Upper lobe of left lung (tissue), 4 donors: ENCODE results near the gene FOXE1.

ENCODE experiments used
- EP300 ChIP-seq, 4 donors: sonication (generic); formaldehyde crosslinking; IDR thresholded peaks; one replicate each; pipeline ENCODE4 v1.5.1; 2017; ENCODE audit warnings: antibody characterized with exemption in 4 of 4, control low read depth in 2 of 4
- POLR2AphosphoS5 ChIP-seq, 2 donors: sonication (generic); formaldehyde crosslinking; IDR thresholded peaks; one replicate each; pipeline ENCODE4 v1.5.1; 2017; ENCODE audit warnings: antibody characterized with exemption in 2 of 2
- TF ChIP-seq, protein P1 (sequence below), 6 experiments: fragments of 450-650 bp in 4 of 6; fragments of 200-600 bp in 2 of 6; sonication (generic) in 2 of 6; IDR thresholded peaks; one replicate each; pipeline ENCODE4 v1.5.1; 2016 to 2019; ENCODE audit warnings: antibody characterized with exemption in 6 of 6

DNA sequence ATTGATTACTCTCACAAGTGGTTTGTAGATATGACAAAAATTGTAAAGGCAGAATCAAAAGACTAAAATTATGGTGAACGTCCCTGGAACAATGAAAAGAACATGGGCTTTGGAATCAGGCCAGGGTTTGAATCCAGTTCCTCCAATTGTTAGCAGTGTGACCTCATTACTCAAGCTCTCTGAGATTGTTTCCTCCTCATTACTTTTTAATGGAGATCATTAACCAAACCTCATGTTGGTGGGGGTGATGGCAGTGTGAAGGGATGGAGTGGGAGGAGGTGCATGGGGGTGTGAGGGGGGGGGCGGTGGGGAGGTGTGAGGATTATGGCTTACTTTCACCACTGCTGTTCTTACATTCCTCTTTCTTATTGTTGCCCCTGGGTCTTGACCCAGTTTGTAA is 44.1 kb upstream of the FOXE1 start:
- TF ChIP-seq EP300 (IDR thresholded peaks at IDR 0.05) (no peak), POLR2AphosphoS5 (IDR thresholded peaks at IDR 0.05) (no peak)
- TF ChIP-seq, protein P1, sequence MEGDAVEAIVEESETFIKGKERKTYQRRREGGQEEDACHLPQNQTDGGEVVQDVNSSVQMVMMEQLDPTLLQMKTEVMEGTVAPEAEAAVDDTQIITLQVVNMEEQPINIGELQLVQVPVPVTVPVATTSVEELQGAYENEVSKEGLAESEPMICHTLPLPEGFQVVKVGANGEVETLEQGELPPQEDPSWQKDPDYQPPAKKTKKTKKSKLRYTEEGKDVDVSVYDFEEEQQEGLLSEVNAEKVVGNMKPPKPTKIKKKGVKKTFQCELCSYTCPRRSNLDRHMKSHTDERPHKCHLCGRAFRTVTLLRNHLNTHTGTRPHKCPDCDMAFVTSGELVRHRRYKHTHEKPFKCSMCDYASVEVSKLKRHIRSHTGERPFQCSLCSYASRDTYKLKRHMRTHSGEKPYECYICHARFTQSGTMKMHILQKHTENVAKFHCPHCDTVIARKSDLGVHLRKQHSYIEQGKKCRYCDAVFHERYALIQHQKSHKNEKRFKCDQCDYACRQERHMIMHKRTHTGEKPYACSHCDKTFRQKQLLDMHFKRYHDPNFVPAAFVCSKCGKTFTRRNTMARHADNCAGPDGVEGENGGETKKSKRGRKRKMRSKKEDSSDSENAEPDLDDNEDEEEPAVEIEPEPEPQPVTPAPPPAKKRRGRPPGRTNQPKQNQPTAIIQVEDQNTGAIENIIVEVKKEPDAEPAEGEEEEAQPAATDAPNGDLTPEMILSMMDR (IDR thresholded peaks at IDR 0.05): no peak
